NCI-H748 treated with DMSO at 0.1 percent for 48 hours (cell line): ENCODE results near the gene EPHB4.
"Not testable (repeated sequence)": the region's sequence is repeated elsewhere in the genome, so short reads cannot be mapped to it uniquely, and the experiment has no call there.

Experiments
- DNase-seq: peaks from one replicate; lab custom pipeline; 2025; lab: John Stamatoyannopoulos, UW

EPHB4 gene

DNA sequence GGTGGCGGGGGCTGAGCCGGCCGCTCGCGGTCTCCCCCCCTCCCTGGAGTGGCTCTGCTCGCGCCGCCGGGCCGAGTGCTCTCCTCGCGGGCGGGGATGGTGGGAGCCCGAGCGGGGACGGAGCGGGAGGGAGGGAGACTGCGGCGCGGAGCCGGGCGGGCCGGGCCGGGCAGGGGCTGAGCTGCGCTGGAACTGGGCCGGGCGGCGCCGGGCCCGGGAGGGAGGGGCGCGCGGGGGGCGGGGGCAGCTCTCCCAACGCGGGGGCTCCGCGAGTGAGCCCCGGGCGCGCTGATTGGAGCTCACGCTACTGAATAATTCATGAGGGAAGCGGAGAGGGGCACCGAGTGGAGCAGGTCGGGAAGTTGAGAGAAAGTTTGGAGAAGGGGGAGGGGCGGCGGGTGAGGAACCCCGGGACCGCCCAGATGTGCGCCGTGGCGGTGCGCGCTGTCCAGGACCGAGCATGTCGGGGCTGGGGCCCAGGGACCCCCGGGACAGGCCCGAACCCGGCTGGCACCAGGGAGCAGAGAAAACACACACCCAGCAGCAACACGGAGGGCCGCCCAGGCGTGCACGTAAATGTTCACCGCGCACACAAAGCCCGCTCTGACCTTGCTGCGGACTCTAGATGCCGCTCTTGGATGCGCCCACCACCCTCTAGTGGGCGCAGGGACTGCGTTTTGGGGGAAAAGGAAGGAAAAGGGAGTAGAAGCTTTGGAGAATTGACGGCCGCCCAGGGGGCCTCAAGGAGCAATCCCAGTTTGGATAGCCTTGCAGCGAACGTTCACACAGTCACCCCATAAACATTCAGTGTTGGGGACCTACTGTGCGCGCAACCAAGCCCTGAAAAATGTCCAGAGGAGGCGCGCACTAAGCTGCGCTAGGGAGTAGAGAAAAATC lies at the start of gene EPHB4:
Gene EPHB4, minus strand, starts transcription at position 194 of the 897 bp plus-strand sequence. CDS start 493 bp downstream, outside the sequence.
- DNase-seq: peak; percentile 1

DNA sequence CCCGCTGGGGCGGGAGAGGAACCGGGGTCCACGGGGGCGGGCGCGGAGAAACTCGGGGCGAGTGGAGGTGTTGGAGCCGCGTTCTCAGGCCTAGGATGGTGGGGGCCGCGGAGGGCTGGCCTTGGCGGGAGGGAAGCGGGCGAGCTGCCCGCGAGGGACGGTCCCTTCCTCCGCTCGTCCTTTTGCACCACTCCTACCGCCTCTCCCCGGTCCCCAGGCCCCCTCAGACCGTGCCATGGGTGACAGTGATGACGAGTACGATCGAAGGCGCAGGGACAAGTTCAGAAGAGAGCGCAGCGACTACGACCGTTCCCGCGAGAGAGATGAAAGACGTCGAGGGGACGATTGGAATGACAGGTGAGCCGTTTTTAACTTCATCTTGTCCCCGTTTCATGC lies 48.0 kb upstream of the EPHB4 start:
- peak; percentile 23 for DNase-seq

DNA sequence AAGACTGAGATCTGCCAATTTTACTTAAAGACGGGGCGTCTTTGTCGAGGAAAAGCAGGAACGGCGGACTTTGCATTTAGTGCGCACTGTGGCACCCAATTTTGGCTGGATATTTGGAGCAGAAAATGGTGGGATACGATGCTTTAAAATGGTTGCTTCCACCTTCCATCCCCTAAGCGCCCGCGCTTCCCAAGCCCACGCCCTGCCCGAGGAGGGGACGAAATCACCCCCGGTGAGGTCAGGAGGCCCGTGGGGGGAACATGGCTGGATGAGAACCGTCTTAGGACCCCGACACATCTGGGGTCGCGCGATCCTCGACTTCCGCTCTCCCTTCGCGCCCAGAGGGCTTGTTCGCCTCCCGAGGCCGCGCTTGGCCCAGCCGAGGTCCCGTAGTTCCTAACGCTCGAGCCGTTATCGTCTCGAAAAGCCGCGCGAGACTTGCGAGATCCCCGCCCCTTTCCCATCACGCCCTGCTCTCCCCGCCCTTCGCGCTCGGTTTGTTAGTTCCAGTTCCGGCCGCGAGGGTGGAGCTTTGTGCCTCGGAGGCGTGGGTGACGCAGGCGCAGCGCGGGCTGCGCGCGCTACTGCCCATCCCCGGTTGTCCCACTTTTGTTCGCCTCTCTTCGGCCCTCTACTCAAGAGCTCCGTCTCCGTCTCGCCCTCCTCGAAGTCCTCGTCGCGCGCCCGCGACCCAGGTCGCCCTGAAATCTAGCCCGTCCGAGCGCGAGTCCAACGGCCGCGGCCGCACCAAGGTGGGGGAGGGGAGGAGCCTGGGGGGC lies 47.4 kb upstream of the EPHB4 start, which contains the start of gene SRRT:
Gene SRRT, plus strand, starts transcription at position 527 of the 779 bp plus-strand sequence. CDS start 488 bp downstream, outside the sequence.
- peak; percentile 91 for DNase-seq

DNA sequence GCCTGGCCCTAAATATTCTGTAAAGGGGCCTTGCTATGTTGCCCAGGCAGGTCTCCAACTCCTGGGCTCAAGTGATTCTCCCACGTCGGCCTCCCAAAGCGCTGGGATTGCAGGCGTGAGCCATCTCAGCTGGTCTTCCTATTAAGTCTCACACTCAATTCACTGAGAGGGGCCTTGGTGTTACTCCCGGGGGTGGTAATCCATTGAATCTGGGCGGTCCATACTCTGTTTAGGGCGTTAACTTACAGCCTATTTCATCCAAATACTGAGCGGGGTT lies 46.9 kb upstream of the EPHB4 start:
- DNase-seq: no peak

DNA sequence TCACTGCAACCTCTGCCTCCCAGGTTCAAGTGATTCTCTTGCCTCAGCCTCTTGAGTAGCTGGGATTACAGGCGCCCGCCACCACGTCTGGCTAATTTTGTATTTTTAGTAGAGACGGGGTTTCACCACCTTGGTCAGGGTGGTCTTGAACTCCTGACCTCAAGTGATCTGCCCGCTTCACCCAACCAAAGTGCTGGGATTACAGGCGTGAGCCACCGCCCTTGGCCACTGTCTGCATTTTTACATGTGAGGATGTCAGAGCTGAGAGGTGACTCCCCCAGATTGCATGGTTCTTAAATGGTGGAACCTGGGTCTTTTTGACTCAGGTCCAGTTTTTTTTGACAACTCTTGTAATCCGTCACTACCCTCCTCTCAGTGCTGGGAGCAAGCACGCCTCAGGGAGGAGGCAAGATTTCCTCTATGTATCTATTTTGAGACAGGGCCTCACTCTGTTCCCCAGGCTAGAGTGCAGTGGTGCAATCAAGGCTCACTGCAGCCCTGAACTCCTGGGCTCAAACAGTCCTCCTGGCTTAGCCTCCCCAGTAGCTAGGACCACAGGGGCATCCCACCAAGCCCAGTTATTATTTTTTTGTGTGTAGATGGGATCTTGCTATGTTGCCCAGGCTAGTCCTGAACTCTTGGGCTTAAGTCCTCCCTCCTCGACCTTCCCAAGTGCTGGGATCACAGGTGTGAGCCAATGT lies 46.4 kb upstream of the EPHB4 start:
- DNase-seq: no peak

DNA sequence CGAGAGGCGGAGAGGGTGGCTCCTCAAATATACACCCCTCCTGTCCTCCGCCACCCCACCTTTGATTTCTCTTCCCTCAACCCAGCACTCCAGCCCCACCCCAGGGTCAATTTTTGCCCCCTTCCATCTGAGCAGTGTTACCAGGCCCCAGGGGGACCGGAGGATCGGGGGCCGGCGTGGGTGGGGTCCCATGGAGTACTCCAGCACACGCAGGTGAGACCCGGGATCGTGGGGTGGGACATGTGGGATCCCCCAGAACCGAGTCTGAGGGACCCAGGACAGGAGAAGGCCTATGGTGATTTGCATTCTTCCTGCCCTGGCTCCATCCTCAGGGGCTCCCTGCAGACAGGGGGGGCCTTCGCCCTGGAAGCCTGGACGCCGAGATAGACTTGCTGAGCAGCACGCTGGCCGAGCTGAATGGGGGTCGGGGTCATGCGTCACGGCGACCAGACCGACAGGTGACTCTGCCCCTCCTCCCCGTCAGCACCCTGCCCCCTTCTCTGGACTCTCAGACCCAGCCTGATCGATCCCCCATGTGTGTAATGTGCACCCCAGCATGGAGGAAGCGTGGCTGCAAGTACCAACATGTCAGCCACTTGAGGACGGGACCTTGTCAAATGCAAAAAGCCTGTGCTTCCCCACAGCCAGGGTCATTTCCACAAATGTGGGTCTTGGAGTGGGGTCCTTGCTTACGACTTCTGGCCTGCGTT lies 40.6 kb upstream of the EPHB4 start:
- DNase-seq: no peak

DNA sequence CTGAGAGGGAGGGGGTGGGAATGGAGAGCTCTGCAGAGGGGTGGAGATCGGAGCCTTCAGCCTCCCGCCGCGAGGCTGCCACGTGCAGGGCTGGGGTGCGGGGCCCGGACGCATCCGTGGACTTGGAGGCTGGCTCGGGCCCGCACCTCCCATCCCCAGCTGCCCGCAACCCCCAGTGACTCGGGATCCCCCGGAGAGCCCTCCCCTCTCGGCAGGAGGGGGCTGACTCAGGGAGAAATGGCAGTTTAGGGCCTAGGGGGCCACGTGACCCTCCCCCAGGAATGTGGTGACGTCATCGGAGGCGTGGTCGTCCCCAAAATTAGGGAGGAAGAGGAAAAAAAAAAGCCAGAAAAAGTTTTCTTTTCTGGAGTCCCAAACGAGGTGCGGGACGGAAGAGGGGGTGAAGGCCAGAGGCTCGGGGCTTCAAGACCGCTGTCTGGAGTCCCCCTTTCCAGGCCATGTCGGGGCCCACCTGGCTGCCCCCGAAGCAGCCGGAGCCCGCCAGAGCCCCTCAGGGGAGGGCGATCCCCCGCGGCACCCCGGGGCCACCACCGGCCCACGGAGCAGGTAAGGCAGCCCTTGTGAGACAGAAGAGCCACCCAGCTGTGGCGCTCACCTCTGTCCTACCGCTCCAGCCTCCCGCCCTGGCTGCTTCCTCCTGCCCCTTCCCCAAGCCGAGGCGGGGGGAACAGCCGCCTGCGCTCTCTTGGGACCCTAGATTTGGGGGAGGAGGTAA lies 39.9 kb upstream of the EPHB4 start, which contains the start of gene TRIP6:
Gene TRIP6, plus strand, starts transcription at position 348 of the 736 bp plus-strand sequence. Its CDS starts 111 bp downstream, at position 459.
- DNase-seq: no peak

DNA sequence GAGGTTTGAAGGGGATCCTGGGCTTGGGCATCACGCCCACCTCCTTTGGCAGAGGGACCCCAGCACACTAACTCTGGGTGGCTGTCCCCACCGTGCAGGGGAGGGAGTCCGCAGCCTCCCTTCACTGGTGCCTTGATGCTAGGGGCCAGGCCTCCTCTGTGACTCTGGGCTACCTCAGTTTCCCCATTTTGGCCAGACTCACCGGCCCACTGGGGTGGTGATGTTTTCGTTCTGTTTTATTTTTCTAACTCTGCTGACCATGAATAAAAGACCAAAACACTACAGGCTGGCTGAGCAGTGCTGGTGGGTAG lies 39.4 kb upstream of the EPHB4 start:
- DNase-seq: no peak

DNA sequence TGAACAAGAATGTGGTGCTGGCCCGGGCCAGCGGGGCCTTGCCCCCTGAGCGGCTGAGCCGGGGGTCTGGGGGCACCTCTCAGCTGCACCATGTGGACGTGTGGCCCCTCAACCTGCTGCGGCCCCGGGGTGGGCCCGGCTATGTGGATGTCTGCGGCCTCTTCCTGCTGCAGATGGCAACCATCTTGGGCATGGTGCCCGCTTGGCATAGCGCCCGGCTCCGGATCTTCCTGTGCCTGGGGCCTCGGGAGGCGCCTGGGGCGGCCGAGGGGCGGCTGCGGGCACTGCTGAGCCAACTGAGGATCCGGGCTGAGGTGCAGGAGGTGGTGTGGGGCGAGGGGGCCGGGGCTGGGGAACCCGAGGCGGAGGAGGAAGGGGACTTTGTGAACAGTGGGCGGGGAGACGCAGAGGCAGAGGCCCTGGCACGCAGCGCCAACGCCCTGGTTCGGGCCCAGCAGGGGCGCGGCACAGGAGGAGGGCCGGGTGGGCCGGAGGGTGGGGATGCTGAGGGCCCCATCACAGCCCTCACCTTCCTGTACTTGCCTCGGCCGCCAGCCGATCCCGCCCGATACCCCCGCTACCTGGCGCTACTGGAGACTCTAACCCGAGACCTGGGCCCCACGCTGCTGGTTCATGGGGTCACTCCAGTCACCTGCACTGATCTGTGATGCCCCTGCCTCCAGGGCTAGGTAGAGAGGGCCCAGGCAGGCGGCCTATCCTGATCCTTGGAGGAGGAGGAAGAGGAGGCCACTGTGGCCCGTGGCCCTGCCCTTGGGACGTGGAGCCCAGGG lies 38.8 kb upstream of the EPHB4 start:
- no peak for DNase-seq

DNA sequence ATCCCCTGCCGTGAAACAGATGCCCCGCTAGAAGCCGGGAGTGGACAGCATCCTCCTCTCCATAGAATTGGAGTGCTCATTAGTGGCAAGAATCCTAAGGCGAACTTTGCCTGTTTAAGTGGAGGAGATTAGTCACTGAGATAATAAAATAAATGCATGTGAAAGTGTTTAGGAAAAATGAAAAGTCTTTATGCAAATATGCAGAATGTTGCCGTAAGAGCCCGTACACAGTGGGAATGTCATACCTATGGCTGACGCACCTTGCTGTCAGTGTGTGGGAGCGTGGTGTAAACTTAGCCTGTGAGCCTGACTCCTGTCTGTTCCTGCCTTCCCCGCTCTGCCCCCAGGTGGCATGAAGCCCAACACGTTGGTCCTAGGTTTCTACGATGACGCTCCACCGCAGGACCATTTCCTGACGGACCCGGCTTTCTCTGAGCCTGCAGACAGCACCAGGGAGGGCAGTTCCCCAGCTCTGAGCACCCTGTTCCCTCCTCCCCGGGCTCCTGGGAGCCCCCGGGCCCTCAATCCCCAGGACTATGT lies 38.1 kb upstream of the EPHB4 start:
- DNase-seq: no peak

DNA sequence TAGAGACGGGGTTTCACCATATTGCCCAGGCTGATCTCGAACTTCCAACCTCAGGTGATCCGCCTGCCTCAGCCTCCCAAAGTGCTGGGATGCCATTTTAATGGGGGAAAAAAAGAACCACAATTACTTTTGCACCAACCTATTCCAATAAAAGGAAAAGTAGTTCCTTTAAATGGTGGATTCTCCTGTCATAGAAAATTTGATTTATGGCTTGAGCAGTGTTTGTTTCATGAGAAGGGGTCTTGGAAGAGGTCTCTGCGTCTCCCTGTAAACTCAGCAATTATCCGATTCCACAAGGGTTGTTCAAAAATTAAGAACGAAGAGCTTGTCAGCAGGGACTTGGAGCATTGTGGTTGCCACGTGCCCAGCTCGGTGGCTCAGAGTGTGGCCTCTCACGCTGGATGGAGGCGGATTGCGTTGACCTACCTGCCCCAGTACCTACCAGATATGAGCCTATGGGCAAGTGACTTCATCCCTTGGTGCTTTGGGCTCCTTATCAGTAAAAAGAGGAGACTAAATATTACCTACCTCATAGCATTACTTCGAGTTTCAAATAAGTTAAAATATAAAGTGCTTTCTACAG lies 37.0 kb upstream of the EPHB4 start:
- DNase-seq: no peak

DNA sequence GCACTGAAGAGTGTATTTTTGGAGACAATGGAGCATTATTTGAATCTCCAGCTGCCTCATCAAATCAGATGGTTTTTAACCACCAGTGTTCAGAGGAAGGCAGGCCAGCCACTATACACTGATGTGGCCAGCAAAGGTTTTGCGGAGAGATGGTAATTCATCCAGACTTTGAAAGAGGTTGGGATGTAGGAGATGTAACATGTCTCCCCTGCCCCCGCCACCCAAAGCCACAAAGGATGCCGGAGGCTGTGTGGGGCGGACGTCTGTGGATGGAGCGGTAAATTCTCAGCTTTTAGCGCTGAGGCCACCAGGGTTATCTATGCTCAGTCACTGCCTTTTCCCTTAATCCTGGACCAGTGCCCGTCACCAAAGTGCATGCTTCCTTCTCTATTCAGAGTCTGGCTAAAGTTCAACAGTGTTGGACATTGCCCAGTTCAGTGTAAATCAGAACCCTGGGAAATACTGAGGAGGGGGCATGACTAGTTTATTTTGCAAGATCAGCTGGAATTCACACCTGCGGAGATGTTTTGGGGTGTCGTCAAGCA lies 36.2 kb upstream of the EPHB4 start:
- DNase-seq: no peak

DNA sequence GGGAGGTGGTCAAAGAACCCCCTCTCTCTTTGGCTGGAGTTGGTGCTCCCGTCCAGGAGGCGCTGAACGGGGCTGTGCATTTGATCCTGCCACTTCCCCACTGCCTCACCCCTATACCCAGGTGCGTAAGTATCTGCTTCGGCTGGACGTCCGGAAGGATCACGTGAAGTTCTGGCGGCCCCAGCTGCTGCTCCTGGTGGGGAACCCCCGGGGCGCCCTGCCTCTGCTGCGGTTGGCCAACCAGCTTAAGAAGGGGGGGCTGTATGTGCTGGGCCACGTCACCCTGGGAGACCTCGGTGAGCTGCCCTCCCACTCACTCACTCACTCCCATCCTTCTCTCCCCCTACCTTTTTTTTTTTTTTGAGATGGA lies 34.3 kb upstream of the EPHB4 start:
- DNase-seq: no peak

DNA sequence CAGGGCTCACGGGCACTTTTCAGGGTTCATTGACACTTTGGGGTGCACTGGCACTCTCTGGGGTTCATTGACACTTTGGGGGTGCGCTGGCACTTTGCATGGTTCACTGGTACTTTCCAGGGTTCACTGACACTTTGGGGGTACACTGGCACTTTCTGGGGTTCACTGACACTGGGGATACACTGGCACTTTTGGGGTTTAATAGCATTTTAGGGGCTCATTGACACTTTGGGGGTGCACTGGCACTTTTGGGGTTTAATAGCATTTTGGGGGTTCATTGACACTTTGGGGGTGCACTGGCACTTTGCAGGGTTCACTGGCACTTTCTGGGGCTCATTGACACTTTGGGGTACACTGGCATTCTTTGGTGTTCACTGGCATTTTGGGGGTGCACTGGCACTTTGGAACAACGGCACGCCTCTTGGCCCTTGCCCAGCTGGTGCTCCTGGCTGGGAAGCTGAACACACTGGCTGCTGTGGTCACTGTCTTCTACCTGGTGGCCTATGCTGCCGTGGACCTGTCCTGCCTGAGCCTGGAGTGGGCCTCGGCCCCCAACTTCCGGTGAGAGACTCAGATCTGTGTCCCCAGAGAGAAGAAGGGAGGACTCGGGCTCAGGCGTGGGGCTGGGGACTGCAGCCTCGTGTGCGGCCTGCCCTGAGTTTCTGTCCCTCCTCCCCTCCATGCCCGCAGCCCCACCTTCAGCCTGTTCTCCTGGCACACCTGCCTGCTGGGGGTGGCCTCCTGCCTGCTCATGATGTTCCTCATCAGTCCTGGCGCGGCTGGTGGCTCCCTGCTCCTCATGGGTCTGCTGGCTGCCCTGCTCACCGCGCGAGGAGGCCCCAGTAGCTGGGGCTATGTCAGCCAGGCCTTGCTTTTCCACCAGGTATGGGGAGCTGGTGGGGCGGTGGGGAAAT lies 33.6 kb upstream of the EPHB4 start:
- DNase-seq: no peak

DNA sequence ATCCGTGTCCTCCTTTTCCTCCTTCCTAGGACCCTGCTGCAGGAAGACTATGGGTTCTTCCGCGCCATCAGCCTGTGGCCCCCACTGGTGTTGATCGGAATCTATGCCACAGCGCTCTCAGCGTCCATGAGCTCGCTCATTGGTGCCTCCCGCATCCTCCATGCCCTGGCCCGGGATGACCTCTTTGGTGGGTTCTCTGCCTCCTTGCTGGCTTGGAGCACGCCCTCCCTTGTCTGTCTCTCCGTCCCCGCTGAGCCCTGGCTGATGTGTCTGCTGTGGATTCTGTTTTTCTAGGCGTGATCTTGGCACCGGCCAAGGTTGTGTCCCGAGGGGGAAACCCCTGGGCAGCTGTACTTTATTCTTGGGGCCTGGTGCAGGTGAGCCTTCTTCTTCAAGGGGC lies 32.5 kb upstream of the EPHB4 start:
- DNase-seq: no peak

DNA sequence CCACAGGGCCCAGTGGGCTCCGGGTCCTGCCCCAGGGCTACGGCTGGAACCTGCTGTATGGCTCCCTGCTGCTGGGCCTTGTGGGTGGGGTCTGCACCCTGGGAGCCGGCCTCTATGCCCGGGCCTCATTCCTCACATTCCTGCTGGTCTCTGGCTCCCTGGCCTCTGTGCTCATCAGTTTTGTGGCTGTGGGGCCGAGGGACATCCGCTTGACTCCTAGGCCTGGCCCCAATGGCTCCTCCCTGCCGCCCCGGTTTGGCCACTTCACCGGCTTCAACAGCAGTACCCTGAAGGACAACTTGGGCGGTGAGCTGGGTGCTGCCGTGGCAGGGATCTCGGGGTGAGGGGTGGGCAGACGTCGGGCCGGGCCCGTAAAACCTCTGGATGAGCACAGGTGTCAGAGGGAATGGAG lies 29.6 kb upstream of the EPHB4 start:
- DNase-seq: no peak

DNA sequence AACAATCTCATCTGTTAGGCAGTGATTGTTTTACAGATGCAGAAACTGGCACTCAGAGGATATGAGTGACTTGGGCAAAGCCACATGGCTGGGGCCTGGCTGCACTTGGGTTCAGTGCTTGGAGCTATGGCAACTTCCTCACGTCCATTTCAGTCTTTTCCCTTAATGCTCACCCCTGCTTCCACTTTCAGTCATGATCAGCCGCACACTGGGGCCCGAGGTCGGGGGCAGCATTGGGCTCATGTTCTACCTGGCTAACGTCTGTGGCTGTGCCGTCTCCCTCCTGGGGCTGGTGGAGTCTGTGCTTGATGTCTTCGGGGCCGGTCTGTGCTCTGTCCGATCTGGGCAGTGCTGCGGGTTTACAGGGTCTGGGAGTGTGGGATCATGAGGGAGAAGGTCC lies 28.2 kb upstream of the EPHB4 start:
- DNase-seq: no peak

DNA sequence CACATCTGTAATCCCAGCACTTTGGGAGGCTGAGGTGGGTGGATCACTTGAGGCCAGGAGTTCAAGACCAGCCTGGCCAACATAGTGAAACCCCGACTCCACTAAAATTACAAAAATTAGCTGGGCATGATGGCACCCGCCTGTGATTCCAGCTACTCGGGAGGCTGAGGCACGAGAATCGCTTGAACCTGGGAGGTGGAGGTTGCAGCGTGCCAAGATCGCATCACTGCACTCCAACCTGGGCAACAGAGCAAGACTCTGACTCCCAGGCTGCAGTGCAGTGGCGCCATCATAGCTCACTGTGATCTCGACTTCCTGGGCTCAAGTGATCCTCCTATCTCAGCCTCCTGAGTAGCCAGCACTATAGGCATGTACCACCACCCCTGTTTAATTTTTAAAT lies 27.6 kb upstream of the EPHB4 start:
- not testable (repeated sequence) for DNase-seq
